ENCODE results near the gene OSTN. TPM values are rescaled to one million over a fixed set of nuclear protein-coding genes. Genes with fewer than 3 reads are reported as not detected.
A peak's percentile ranks its signal among the peaks of the same experiment; 100 is the strongest.
"Not testable (repeated sequence)": the region's sequence is repeated elsewhere in the genome, so short reads cannot be mapped to it uniquely, and the experiment has no call there.

The OSTN gene
- total RNA-seq, 1 donor from 2014 or later = not detected

- H3K27me3 Mint-ChIP-seq (ENCODE audit: unreplicated experiment) = no peaks in the 10 kb centered on the region
- no peak overlapping the region for H3K27ac Mint-ChIP-seq (ENCODE audit: unreplicated experiment)
- no peak for DNase-seq (ENCODE audit: low spot score)
- H3K4me1 Mint-ChIP-seq (ENCODE audit: unreplicated experiment) = no peaks in the 10 kb centered on the region
- no peaks in the 10 kb centered on the region for H3K36me3 Mint-ChIP-seq (ENCODE audit: low read depth, unreplicated experiment)
- no peak overlapping the region for H3K4me3 Mint-ChIP-seq (ENCODE audit: unreplicated experiment)
- no peaks in the 10 kb centered on the region for H3K9me3 Mint-ChIP-seq (ENCODE audit: unreplicated experiment)
- peak; percentile 80 for TF ChIP-seq CTCF (IDR thresholded peaks at IDR 0.05; ENCODE audit: unreplicated experiment)
These were observed 45.3 kb downstream of the OSTN start for GRCh38 chr3:191244242-191244867.

- H3K4me1 Mint-ChIP-seq (ENCODE audit: unreplicated experiment); H3K27me3 Mint-ChIP-seq (ENCODE audit: unreplicated experiment); H3K27ac Mint-ChIP-seq (ENCODE audit: unreplicated experiment); H3K36me3 Mint-ChIP-seq (ENCODE audit: low read depth, unreplicated experiment); H3K4me3 Mint-ChIP-seq (ENCODE audit: unreplicated experiment); DNase-seq (ENCODE audit: low spot score); H3K9me3 Mint-ChIP-seq (ENCODE audit: unreplicated experiment): not testable (repeated sequence)
These were observed 47.0 kb downstream of the OSTN start for GRCh38 chr3:191246034-191246433.

DNA sequence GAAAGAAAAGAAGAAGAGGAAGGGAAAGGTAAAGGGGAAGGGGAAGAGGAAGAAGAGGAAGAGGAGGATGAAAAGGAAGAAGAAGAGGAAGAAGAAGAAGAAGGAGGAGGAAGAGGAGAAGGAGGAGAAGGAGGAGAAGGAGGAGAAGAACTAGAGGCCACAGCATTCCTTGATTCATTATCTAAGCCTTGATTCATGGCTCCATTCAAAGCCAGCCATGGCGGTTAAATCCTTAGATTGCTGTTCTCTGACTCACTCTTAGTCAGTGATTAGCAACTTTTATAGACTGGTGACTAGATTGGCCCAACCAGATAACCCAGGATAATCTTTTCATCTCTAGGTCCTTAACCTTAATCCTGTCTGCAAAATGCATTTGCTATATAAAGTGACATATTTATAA is 47.6 kb downstream of the OSTN start:
- Mint-ChIP-seq H3K27ac (ENCODE audit: unreplicated experiment) (no peak overlapping the region), H3K27me3 (ENCODE audit: unreplicated experiment) (no peaks in the 10 kb centered on the region), H3K36me3 (ENCODE audit: low read depth, unreplicated experiment) (no peaks in the 10 kb centered on the region), H3K9me3 (ENCODE audit: unreplicated experiment) (no peaks in the 10 kb centered on the region), H3K4me3 (ENCODE audit: unreplicated experiment) (no peak overlapping the region), H3K4me1 (ENCODE audit: unreplicated experiment) (no peaks in the 10 kb centered on the region)
- DNase-seq (ENCODE audit: low spot score) = no peak
- TF ChIP-seq CTCF (IDR thresholded peaks at IDR 0.05; ENCODE audit: unreplicated experiment) = no peak

DNA sequence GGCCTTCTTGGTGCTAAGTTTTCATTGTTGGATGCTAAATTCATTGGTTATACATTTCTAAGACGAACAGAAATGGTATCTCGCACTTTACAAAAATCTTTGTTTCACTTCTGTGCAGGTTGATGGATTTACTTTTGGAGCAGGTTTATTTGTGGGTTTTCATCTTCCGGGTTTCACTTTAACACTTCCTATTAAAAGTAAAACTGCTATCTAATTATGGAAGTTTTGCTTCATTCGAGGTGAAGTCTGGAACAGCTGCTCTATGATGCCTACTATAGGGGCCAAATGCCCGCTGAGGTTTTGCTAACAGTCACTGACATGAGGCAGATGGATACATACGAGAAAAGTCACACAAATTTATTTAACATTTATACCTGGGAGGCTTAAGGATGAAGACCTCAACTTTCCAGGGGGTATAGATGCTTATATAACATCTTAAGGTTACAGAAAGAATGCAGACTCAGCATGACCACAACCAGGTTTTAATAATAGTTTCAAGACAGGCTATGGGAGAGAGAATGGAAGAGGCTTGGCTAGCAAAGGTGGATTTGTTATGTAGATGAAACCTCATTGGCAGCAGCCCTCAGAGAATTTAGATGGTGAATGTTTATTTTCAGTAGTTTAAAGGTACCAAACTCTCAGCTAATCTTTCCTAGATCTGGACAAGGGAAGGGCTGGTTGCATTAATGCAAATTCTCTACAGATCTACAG is 54.2 kb downstream of the OSTN start:
- Mint-ChIP-seq H3K27me3 (ENCODE audit: unreplicated experiment) (no peaks in the 10 kb centered on the region), H3K9me3 (ENCODE audit: unreplicated experiment) (no peaks in the 10 kb centered on the region), H3K4me1 (ENCODE audit: unreplicated experiment) (peaks cover 4% of the 10 kb centered on the region), H3K27ac (ENCODE audit: unreplicated experiment) (no peak overlapping the region), H3K4me3 (ENCODE audit: unreplicated experiment) (no peak overlapping the region), H3K36me3 (ENCODE audit: low read depth, unreplicated experiment) (no peaks in the 10 kb centered on the region)
- DNase-seq (ENCODE audit: low spot score) = no peak
- TF ChIP-seq CTCF (IDR thresholded peaks at IDR 0.05; ENCODE audit: unreplicated experiment) = no peak

GRCh38 chr3:191254098-191254873 is 55.2 kb downstream of the OSTN start:
- Mint-ChIP-seq H3K27me3 (ENCODE audit: unreplicated experiment) (no peaks in the 10 kb centered on the region), H3K27ac (ENCODE audit: unreplicated experiment) (no peak overlapping the region), H3K4me3 (ENCODE audit: unreplicated experiment) (no peak overlapping the region), H3K36me3 (ENCODE audit: low read depth, unreplicated experiment) (no peaks in the 10 kb centered on the region), H3K9me3 (ENCODE audit: unreplicated experiment) (no peaks in the 10 kb centered on the region), H3K4me1 (ENCODE audit: unreplicated experiment) (peaks cover 9% of the 10 kb centered on the region)
- no peak for DNase-seq (ENCODE audit: low spot score)
- no peak for TF ChIP-seq CTCF (IDR thresholded peaks at IDR 0.05; ENCODE audit: unreplicated experiment)

All from endothelial cell (in vitro differentiated cells).